Measurements from ENCODE around the gene ZNF416.

Gene ZNF416

DNA sequence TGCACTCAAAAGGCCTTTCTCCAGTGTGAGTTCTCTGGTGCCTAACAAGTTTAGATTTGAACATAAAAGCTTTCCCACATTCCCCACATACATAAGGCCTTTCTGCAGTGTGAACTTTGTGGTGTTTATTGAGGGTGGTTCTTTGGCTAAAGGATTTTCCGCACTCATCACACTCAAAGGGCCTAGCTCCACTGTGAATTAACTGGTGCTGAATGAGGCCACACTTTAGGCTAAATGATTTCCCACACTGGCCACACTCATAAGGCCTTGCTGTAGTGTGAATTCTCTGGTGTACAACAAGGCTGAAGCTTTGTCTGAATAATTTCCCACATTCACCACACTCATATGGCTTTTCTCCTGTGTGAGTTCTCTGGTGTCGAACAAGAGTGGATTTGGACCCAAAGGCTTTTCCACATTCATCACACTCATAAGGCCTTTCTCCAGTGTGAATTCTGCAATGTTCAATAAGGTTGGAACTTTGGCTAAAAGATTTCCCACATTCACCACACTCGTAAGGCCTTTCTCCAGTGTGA lies 6.2 kb downstream of the ZNF416 start:
- TF ChIP-seq ZFP30 (CRISPR knock-in tag; IDR thresholded peaks at IDR 0.05) (no peak), ZNF70 (CRISPR knock-in tag; IDR thresholded peaks at IDR 0.05) (no peak), ESRRG (CRISPR knock-in tag; IDR thresholded peaks at IDR 0.05) (no peak)
- TF ChIP-seq, protein P1, sequence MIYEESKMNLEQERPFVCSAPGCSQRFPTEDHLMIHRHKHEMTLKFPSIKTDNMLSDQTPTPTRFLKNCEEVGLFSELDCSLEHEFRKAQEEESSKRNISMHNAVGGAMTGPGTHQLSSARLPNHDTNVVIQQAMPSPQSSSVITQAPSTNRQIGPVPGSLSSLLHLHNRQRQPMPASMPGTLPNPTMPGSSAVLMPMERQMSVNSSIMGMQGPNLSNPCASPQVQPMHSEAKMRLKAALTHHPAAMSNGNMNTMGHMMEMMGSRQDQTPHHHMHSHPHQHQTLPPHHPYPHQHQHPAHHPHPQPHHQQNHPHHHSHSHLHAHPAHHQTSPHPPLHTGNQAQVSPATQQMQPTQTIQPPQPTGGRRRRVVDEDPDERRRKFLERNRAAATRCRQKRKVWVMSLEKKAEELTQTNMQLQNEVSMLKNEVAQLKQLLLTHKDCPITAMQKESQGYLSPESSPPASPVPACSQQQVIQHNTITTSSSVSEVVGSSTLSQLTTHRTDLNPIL (CRISPR knock-in tag; IDR thresholded peaks at IDR 0.05; ENCODE audit: low read depth): no peak
- TF ChIP-seq, protein P2, sequence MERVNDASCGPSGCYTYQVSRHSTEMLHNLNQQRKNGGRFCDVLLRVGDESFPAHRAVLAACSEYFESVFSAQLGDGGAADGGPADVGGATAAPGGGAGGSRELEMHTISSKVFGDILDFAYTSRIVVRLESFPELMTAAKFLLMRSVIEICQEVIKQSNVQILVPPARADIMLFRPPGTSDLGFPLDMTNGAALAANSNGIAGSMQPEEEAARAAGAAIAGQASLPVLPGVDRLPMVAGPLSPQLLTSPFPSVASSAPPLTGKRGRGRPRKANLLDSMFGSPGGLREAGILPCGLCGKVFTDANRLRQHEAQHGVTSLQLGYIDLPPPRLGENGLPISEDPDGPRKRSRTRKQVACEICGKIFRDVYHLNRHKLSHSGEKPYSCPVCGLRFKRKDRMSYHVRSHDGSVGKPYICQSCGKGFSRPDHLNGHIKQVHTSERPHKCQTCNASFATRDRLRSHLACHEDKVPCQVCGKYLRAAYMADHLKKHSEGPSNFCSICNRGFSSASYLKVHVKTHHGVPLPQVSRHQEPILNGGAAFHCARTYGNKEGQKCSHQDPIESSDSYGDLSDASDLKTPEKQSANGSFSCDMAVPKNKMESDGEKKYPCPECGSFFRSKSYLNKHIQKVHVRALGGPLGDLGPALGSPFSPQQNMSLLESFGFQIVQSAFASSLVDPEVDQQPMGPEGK (CRISPR knock-in tag; IDR thresholded peaks at IDR 0.05; ENCODE audit: borderline replicate concordance): no peak
- TF ChIP-seq, protein P3, sequence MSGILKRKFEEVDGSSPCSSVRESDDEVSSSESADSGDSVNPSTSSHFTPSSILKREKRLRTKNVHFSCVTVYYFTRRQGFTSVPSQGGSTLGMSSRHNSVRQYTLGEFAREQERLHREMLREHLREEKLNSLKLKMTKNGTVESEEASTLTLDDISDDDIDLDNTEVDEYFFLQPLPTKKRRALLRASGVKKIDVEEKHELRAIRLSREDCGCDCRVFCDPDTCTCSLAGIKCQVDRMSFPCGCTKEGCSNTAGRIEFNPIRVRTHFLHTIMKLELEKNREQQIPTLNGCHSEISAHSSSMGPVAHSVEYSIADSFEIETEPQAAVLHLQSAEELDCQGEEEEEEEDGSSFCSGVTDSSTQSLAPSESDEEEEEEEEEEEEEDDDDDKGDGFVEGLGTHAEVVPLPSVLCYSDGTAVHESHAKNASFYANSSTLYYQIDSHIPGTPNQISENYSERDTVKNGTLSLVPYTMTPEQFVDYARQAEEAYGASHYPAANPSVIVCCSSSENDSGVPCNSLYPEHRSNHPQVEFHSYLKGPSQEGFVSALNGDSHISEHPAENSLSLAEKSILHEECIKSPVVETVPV (CRISPR knock-in tag; IDR thresholded peaks at IDR 0.05): no peak
- no peak for ATAC-seq

DNA sequence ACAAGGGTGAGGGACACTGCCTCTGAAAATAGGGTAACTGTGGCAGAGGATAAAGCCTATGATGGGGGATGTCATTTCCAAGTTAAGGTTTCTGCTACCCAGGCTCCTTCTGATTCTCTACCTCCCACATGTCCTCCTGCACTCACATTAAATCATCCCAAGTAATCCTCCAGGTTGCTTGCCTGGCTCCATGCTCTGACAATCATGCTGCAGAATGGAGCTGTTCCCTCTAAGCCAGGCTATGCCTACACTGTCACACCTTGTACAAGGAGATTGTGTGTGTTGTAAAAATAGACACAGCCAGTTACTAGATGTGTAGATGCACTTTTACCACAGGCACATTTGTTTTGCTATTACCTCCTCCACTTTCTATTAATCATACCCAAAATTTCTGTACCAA lies 8.0 kb downstream of the ZNF416 start:
- ATAC-seq: no peak
- TF ChIP-seq TOX (CRISPR knock-in tag; IDR thresholded peaks at IDR 0.05; ENCODE audit: borderline replicate concordance) (no peak), ZNF565 (CRISPR knock-in tag; conservative IDR thresholded peaks at IDR 0.05; ENCODE audit: low read depth) (no peak), RARB (CRISPR knock-in tag; IDR thresholded peaks at IDR 0.05) (no peak), ZNF8 (CRISPR knock-in tag; IDR thresholded peaks at IDR 0.05) (no peak), SNAI2 (CRISPR knock-in tag; IDR thresholded peaks at IDR 0.05) (no peak), ESRRG (CRISPR knock-in tag; IDR thresholded peaks at IDR 0.05) (no peak), ZFP30 (CRISPR knock-in tag; IDR thresholded peaks at IDR 0.05) (no peak), TCF4 (CRISPR knock-in tag; IDR thresholded peaks at IDR 0.05; ENCODE audit: borderline replicate concordance) (no peak), GLIS3 (CRISPR knock-in tag; IDR thresholded peaks at IDR 0.05) (no peak), ISL1 (CRISPR knock-in tag; IDR thresholded peaks at IDR 0.05) (no peak), PPARA (CRISPR knock-in tag; IDR thresholded peaks at IDR 0.05; ENCODE audit: borderline replicate concordance) (no peak), ARNTL (CRISPR knock-in tag; IDR thresholded peaks at IDR 0.05; ENCODE audit: borderline replicate concordance, low read depth) (no peak), CSDC2 (CRISPR knock-in tag; IDR thresholded peaks at IDR 0.05) (no peak), BACH2 (CRISPR knock-in tag; IDR thresholded peaks at IDR 0.05; ENCODE audit: borderline replicate concordance) (no peak), ZC3H10 (CRISPR knock-in tag; IDR thresholded peaks at IDR 0.05) (no peak), OSR1 (CRISPR knock-in tag; IDR thresholded peaks at IDR 0.05) (no peak), ZNF70 (CRISPR knock-in tag; IDR thresholded peaks at IDR 0.05) (no peak)
- TF ChIP-seq, protein P4, sequence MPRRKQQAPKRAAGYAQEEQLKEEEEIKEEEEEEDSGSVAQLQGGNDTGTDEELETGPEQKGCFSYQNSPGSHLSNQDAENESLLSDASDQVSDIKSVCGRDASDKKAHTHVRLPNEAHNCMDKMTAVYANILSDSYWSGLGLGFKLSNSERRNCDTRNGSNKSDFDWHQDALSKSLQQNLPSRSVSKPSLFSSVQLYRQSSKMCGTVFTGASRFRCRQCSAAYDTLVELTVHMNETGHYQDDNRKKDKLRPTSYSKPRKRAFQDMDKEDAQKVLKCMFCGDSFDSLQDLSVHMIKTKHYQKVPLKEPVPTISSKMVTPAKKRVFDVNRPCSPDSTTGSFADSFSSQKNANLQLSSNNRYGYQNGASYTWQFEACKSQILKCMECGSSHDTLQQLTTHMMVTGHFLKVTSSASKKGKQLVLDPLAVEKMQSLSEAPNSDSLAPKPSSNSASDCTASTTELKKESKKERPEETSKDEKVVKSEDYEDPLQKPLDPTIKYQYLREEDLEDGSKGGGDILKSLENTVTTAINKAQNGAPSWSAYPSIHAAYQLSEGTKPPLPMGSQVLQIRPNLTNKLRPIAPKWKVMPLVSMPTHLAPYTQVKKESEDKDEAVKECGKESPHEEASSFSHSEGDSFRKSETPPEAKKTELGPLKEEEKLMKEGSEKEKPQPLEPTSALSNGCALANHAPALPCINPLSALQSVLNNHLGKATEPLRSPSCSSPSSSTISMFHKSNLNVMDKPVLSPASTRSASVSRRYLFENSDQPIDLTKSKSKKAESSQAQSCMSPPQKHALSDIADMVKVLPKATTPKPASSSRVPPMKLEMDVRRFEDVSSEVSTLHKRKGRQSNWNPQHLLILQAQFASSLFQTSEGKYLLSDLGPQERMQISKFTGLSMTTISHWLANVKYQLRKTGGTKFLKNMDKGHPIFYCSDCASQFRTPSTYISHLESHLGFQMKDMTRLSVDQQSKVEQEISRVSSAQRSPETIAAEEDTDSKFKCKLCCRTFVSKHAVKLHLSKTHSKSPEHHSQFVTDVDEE (CRISPR knock-in tag; IDR thresholded peaks at IDR 0.05): no peak
- TF ChIP-seq, protein P1 (CRISPR knock-in tag; IDR thresholded peaks at IDR 0.05; ENCODE audit: low read depth): no peak

All from SK-N-SH treated with all-trans-retinoic acid at 6 μM for 48 hours (cell line).